Breast epithelium (tissue), 3 donors: ENCODE results near the gene SLC12A5.

Experiments used
- POLR2A ChIP-seq: fragments of 450-650 bp; IDR thresholded peaks from one replicate; pipeline ENCODE4 v1.6.1; 2016; ENCODE audit warnings: antibody characterized with exemption, mild to moderate bottlenecking, moderate library complexity
- TF ChIP-seq, protein P1 (sequence below), 3 donors: fragments of 450-650 bp; IDR thresholded peaks; one replicate each; pipeline ENCODE4 v1.5.1; 2016 to 2017; ENCODE audit warnings: antibody characterized with exemption in 3 of 3, mild to moderate bottlenecking in 3 of 3, moderate library complexity in 3 of 3

- no peak for TF ChIP-seq POLR2A
- TF ChIP-seq, protein P1, sequence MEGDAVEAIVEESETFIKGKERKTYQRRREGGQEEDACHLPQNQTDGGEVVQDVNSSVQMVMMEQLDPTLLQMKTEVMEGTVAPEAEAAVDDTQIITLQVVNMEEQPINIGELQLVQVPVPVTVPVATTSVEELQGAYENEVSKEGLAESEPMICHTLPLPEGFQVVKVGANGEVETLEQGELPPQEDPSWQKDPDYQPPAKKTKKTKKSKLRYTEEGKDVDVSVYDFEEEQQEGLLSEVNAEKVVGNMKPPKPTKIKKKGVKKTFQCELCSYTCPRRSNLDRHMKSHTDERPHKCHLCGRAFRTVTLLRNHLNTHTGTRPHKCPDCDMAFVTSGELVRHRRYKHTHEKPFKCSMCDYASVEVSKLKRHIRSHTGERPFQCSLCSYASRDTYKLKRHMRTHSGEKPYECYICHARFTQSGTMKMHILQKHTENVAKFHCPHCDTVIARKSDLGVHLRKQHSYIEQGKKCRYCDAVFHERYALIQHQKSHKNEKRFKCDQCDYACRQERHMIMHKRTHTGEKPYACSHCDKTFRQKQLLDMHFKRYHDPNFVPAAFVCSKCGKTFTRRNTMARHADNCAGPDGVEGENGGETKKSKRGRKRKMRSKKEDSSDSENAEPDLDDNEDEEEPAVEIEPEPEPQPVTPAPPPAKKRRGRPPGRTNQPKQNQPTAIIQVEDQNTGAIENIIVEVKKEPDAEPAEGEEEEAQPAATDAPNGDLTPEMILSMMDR (IDR thresholded peaks at IDR 0.05), result no peak
Observed at GRCh38 chr20:46031014-46031569, 2.1 kb downstream of the SLC12A5 start.
